ENCODE results near the gene XPOT. TPM values are rescaled to one million over a fixed set of nuclear protein-coding genes. Genes with fewer than 3 reads are reported as not detected.

Gene XPOT
- total and polyA plus RNA-seq, 2 experiments from 2014 or later = 42.7 to 66.1 TPM

DNA sequence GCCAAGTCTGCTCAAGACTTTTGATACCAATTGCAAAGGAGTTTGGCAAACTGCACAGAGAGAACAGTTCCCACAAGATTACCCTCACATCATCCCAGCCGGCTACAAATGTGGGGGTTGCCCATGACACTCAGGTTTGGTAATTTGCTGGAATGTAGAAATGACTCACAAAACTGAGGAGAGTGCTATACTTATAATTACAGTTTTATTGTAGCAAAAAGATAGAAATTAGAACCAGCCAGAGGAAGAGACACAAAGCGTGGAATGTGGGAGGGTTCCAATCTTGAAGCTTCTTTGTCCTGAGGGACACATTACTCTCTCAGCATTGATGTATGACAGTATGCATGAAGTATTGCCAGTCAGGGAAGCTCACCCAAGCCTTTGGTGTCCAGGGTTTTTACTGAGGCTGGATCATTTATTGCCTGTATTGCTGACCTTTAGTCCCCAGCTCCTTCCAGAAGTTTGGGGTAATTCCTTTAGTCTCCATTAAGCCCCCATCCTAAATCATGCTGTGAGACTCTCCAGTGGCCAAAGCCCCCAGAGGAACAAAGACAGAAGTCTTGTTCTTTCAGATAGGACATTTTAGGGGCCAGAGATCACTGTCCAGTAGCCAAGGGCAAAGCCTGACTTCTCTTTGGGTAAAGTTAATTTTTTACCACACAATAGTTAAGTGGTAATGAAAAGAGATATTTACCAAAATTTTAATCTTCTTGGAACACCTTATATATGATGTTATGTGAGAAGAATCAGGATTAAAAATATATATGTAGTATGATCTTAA, 57.6 kb downstream of the XPOT start:
- Histone ChIP-seq H3K4me2 (no peak overlapping the region), H3K27ac (no peak overlapping the region)

DNA sequence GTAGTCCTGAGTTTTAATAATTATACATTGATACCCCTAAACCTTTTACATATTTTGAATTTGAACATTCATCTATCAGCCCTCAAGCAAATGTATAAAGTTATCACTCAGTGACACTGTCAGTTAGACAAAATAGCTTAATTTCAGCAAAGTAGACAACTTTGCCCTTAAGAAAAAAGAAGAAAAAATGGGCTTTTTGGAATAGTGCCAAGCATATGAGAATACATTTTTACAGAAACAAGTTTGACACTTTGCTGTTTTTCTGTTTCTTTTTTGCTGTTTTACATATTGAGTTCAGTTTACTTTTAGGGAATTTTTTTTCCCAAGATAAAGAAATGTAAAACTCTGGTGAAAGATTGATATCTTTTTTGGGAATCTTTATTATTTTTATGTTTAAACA, 62.0 kb downstream of the XPOT start:
- Histone ChIP-seq H3K9me3 (ENCODE audit: low read depth) (no peaks in the 10 kb centered on the region), H3K79me2 (peaks cover 3% of the 10 kb centered on the region), H3K4me1 (ENCODE audit: insufficient read depth) (no peaks in the 10 kb centered on the region), H4K20me1 (ENCODE audit: insufficient read depth, poor library complexity, severe bottlenecking) (no peaks in the 10 kb centered on the region), H2AFZ (no peak overlapping the region), H3K9me2 (replicated peaks; ENCODE audit: insufficient read depth) (no peaks in the 10 kb centered on the region), H3K27ac (no peak overlapping the region), H3K27me3 (no peaks in the 10 kb centered on the region), H3K4me3 (no peak overlapping the region), H3K4me2 (no peak overlapping the region), H3K36me3 (replicated peaks; ENCODE audit: insufficient read depth, low read depth) (no peaks in the 10 kb centered on the region)
- no peak for DNase-seq (ENCODE audit: low spot score)
- no peak for TF ChIP-seq EZH2 (IDR thresholded peaks at IDR 0.05; ENCODE audit: borderline replicate concordance)
- TF ChIP-seq, protein P1, sequence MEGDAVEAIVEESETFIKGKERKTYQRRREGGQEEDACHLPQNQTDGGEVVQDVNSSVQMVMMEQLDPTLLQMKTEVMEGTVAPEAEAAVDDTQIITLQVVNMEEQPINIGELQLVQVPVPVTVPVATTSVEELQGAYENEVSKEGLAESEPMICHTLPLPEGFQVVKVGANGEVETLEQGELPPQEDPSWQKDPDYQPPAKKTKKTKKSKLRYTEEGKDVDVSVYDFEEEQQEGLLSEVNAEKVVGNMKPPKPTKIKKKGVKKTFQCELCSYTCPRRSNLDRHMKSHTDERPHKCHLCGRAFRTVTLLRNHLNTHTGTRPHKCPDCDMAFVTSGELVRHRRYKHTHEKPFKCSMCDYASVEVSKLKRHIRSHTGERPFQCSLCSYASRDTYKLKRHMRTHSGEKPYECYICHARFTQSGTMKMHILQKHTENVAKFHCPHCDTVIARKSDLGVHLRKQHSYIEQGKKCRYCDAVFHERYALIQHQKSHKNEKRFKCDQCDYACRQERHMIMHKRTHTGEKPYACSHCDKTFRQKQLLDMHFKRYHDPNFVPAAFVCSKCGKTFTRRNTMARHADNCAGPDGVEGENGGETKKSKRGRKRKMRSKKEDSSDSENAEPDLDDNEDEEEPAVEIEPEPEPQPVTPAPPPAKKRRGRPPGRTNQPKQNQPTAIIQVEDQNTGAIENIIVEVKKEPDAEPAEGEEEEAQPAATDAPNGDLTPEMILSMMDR (IDR thresholded peaks at IDR 0.05; ENCODE audit: poor library complexity) = no peak
- no peak for TF ChIP-seq EZH2phosphoT487 (IDR thresholded peaks at IDR 0.05; ENCODE audit: low read depth, severe bottlenecking, unreplicated experiment)

More for the DNA sequence above, 57.6 kb downstream of the XPOT start:
- TF ChIP-seq EZH2phosphoT487 (IDR thresholded peaks at IDR 0.05; ENCODE audit: low read depth, severe bottlenecking, unreplicated experiment) = no peak
- TF ChIP-seq EZH2 (IDR thresholded peaks at IDR 0.05; ENCODE audit: borderline replicate concordance) = no peak
- TF ChIP-seq, protein P1 (IDR thresholded peaks at IDR 0.05; ENCODE audit: poor library complexity) = no peak
- H3K79me2 ChIP-seq = peaks cover 33% of the 10 kb centered on the region
- no peaks in the 10 kb centered on the region for H3K36me3 ChIP-seq (replicated peaks; ENCODE audit: insufficient read depth, low read depth)
- no peak overlapping the region for H3K4me3 ChIP-seq
- no peaks in the 10 kb centered on the region for H3K27me3 ChIP-seq
- H2AFZ ChIP-seq = no peak overlapping the region
- H3K9me3 ChIP-seq (ENCODE audit: low read depth) = no peaks in the 10 kb centered on the region
- no peak for DNase-seq (ENCODE audit: low spot score)
- 87% methylated on average over 2 of the region's 2 CpGs for WGBS (ENCODE audit: low lambda C conversion rate, missing lambda C conversion rate)
- peaks cover 9% of the 10 kb centered on the region for H4K20me1 ChIP-seq (ENCODE audit: insufficient read depth, poor library complexity, severe bottlenecking)
- H3K4me1 ChIP-seq (ENCODE audit: insufficient read depth) = no peaks in the 10 kb centered on the region
- no peaks in the 10 kb centered on the region for H3K9me2 ChIP-seq (replicated peaks; ENCODE audit: insufficient read depth)

DNA sequence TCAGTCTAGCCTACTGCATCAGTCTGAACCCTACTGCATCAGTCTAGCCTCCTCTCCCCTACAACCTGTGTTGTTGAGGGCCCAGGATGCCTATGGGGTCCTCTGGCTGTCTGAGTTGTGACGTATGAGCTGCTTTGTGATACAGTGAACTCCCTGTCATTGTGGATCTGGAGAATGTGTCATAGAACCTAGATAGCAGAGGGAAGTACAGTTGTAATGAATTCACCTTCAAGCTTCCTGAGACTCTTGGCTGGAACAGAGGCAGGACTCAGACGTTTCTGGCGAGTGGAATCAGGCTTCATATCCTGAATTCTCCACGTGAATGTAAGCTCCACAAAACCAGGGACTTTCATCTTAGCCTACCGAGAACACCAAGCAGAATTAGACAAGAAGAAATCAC, 64.8 kb downstream of the XPOT start:
- WGBS (ENCODE audit: low lambda C conversion rate, missing lambda C conversion rate) = 78% methylated on average over 5 of the region's 5 CpGs
- no peaks in the 10 kb centered on the region for H4K20me1 ChIP-seq (ENCODE audit: insufficient read depth, poor library complexity, severe bottlenecking)
- no peak for DNase-seq (ENCODE audit: low spot score)
- no peak overlapping the region for H2AFZ ChIP-seq
- no peak overlapping the region for H3K27ac ChIP-seq
- no peaks in the 10 kb centered on the region for H3K4me1 ChIP-seq (ENCODE audit: insufficient read depth)
- no peaks in the 10 kb centered on the region for H3K9me2 ChIP-seq (replicated peaks; ENCODE audit: insufficient read depth)
- no peaks in the 10 kb centered on the region for H3K36me3 ChIP-seq (replicated peaks; ENCODE audit: insufficient read depth, low read depth)
- H3K27me3 ChIP-seq = no peaks in the 10 kb centered on the region
- peaks cover 3% of the 10 kb centered on the region for H3K79me2 ChIP-seq
- H3K9me3 ChIP-seq (ENCODE audit: low read depth) = no peaks in the 10 kb centered on the region
- H3K4me2 ChIP-seq = no peak overlapping the region
- H3K4me3 ChIP-seq = no peak overlapping the region
- TF ChIP-seq EZH2phosphoT487 (IDR thresholded peaks at IDR 0.05; ENCODE audit: low read depth, severe bottlenecking, unreplicated experiment) = no peak
- TF ChIP-seq, protein P1 (IDR thresholded peaks at IDR 0.05; ENCODE audit: poor library complexity) = no peak
- no peak for TF ChIP-seq EZH2 (IDR thresholded peaks at IDR 0.05; ENCODE audit: borderline replicate concordance)
